GM12891 (cell line): ENCODE results near the gene DMKN.

Source experiments
- DNase-seq: peaks from one replicate; pipeline ENCODE4 v3.0.0; 2011; ENCODE audit warnings: low spot score; ENCODE audit not compliant: insufficient read length
- FAIRE-seq: peaks from 2 replicates; lab custom pipeline; 2011; peaks lifted over from hg19 to GRCh38; lab: Jason Lieb, UNC
- PAX5 ChIP-seq: IDR thresholded peaks from 2 replicates; pipeline ENCODE4 v1.6.1; 2011; ENCODE audit warnings: low read length, moderate library complexity, mild to moderate bottlenecking; ENCODE audit not compliant: insufficient read depth, severe bottlenecking
- POLR2A ChIP-seq: IDR thresholded peaks from 2 replicates; pipeline ENCODE4 v1.6.1; 2011; ENCODE audit warnings: low read depth, low read length, control low read depth
- POLR2AphosphoS5 ChIP-seq: IDR thresholded peaks from 2 replicates; pipeline ENCODE4 v1.6.1; 2011; ENCODE audit warnings: low read depth, low read length, control low read depth
- POU2F2 ChIP-seq: IDR thresholded peaks from 2 replicates; pipeline ENCODE4 v1.6.1; 2011; ENCODE audit warnings: low read depth, mild to moderate bottlenecking, control low read depth, low read length, moderate library complexity
- SPI1 ChIP-seq: IDR thresholded peaks from 2 replicates; pipeline ENCODE4 v1.6.1; 2011; ENCODE audit warnings: low read depth, low read length, control low read depth
- TAF1 ChIP-seq: IDR thresholded peaks from 2 replicates; pipeline ENCODE4 v1.6.1; 2011; ENCODE audit warnings: low read depth, low read length, control low read depth

The DMKN gene

DNA sequence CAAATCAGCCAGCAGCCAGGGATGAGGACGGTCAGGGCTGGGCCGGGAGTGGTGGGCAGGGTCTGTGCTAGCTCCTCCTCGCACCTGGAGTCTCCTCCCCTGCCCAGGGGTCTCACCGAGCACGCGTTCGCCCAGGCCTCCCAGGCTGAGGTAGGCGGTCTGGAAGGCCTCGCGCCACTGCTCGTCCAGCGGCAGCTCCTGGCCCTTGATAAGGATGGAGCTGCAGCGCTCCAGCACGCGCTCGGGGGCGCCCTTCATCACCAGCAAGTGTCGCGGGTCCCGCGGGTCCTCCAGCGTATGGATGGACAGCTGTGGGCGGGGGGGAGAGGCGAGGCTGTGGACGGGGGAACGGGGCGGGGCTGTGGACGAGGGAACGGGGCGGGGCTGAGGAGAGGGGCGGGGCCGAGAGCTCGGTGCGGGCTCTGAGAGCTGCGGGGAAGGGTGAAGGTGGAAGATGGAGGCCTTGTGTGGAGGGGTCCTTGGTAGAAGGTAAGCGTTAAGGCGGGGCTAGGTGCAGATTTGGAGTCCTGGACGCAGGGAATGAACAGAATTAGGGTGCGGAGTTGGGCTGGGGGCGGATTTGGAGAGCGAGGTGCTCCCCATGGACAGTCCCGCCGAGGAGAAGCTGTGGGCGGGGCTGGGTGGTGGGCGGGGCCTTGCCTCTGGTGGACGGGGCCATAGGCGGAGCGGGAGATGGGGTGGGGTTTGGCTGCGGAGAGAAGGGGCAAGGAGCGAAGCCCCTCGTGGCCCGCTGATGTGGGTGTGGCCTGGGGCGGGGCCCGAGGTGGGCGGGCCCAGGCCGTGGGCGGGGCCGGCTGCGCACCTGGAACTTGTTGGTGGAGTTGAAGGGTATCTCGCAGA is 44.3 kb upstream of the DMKN start:
- FAIRE-seq, result peak; percentile 84
- TF ChIP-seq TAF1 (no peak), SPI1 (no peak), POLR2AphosphoS5 (no peak), POU2F2 (no peak), POLR2A (no peak), PAX5 (no peak)
- DNase-seq, result peak; percentile 64

DNA sequence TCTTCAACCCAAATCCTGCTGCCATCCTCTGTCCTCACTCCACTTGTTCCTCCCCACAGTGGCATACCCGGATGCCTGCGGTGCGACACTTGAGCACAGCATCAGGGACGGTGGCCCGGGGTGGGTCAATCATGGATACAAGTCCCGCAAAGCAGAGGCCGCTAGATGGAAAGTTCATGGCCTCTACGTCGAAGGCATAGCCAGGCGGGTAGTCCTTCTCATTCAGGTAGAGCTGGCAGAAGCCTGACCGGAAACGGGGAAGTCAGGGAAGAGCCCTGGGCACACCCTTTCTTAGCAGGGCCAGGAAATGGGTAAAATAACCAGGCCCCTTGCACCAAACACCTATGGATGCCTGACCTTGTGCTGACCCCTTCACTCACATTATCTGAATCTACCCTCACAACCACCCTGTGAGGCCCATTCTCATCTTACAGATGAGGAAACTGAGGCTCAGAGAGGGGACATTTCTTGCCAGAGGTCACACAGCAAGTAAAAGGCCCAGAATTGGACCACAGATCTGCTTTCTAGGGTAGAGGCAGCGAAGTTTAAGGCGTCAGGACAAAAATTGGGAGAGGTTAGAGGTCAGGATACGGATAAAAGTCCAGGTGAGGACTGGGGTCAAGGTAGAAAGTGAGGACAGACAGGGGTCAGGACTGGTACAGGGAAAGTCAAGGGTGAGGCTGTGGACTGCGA is 43.5 kb upstream of the DMKN start:
- no peak for FAIRE-seq
- DNase-seq, result no peak
- TF ChIP-seq POU2F2, result no peak
- TF ChIP-seq SPI1, result no peak
- TF ChIP-seq TAF1, result no peak
- no peak for TF ChIP-seq POLR2A
- no peak for TF ChIP-seq PAX5
- no peak for TF ChIP-seq POLR2AphosphoS5

DNA sequence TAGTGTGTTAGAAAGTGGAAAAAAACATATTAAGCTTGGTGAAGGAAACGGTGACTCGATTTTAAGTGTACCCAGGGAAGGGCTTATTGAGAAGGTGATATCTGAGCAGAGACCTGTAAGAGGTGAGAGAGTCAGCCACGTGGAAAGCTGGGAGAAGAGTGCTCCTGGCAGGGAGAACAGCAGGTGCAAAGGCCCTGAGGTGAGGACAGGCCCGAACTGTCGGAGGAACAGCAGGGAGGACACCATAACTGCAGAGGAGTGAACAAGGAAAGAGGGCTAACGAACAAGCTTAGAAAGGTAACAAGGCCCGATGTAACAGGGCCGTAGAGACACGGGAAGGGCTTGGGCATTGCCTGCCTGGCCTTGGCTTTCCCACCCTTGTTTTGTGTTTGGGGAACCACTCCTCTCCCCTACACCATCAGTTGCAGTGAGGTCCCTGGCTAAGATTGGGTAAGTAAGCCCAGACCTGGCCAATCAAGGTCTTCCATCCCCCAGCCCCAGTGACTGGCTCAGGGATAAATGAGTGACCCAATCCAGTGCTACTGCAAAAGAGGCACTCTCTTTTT is 42.7 kb upstream of the DMKN start:
- FAIRE-seq (no peak), DNase-seq (no peak)
- TF ChIP-seq POLR2A, result no peak
- TF ChIP-seq TAF1, result no peak
- no peak for TF ChIP-seq SPI1
- no peak for TF ChIP-seq PAX5
- TF ChIP-seq POLR2AphosphoS5, result no peak
- TF ChIP-seq POU2F2, result no peak

DNA sequence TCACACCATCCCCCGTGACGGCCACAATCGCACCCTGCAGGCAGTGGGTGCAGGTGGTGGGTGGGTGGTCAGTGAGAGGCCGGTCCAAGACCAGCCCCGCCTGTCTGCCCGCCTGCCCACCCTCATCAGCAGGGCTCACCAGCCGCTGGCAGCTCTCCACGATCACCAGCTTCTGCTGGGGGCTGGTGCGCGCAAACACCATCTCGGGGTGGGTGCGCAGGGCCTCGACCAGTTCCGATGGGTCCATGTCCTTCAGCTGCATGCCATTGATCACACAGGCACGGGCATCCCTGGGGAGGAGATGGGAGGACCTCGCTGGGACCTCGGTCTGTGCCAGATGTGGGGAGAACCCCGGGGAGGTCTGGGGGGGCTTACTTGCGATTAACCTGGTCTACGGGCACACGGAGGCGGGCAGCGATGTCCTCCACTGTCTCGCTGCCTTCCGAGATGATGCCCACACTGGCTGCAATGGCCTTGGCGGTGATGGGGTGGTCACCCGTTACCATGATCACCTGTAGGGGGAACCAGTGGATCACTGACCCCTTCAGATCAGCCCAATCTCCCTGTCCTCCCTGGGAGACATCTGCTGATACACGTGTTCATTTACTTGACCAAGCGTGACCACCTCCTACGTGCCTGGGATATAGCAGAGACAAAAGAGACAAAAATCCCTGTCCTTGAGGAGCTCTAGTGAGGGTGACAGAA is 42.0 kb upstream of the DMKN start:
- no peak for DNase-seq
- peak; percentile 81 for FAIRE-seq

DNA sequence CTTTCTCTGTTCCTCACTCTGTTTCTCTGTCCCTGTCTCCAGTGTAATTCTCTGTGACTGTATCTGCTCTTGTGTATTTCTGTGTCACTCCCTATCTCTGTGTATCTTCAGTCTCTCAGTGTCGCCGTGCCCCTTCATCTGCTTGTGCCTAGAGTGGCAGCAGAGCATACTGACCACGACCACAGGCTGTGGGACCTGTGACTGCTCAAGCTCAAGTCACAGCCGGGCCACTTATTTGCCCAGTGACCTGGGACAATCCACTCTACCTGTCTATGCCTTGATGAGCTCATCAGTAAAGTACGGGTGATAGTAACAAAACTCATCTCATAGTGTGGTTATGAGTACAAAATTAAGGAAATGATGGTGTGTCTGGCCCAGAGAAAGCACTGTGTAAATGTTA is 40.6 kb upstream of the DMKN start:
- TF ChIP-seq TAF1, result no peak
- no peak for DNase-seq
- FAIRE-seq, result peak; percentile 35

More for the DNA sequence above, 42.0 kb upstream of the DMKN start:
- TF ChIP-seq PAX5 (no peak), TAF1 (no peak), POLR2AphosphoS5 (no peak), POU2F2 (no peak), SPI1 (no peak), POLR2A (no peak)

DNA sequence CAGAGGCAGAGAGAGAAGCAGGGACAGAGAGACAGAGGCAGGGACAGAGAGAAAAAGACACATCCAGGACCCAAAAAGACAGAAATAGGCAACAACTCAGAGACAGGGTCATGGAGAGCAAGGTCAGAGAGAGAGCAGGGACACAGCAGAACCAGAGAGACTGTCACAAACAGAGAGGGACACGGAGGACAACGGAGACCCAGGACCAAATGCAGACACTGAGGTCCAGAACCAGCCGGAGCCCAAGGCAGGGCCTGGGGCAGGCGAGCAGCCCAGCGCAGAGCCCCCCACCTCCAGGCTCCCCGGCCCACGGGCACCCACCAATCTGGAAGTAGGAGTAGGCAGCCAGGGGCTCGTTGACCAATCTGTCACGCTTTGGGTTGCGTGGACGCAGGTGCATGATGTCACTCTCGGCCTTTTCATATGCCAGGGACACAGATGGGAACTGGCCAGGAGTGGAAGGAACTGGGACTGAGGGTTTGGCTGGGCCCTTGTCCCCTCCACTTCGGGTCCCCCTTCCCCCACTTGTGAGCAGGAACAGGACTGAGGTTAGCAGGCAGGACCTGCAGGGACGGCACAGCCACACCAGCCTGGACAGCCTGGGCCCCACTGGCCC is 40.0 kb upstream of the DMKN start:
- DNase-seq (no peak), FAIRE-seq (no peak)
- TF ChIP-seq SPI1 (no peak), TAF1 (no peak), PAX5 (no peak)

DNA sequence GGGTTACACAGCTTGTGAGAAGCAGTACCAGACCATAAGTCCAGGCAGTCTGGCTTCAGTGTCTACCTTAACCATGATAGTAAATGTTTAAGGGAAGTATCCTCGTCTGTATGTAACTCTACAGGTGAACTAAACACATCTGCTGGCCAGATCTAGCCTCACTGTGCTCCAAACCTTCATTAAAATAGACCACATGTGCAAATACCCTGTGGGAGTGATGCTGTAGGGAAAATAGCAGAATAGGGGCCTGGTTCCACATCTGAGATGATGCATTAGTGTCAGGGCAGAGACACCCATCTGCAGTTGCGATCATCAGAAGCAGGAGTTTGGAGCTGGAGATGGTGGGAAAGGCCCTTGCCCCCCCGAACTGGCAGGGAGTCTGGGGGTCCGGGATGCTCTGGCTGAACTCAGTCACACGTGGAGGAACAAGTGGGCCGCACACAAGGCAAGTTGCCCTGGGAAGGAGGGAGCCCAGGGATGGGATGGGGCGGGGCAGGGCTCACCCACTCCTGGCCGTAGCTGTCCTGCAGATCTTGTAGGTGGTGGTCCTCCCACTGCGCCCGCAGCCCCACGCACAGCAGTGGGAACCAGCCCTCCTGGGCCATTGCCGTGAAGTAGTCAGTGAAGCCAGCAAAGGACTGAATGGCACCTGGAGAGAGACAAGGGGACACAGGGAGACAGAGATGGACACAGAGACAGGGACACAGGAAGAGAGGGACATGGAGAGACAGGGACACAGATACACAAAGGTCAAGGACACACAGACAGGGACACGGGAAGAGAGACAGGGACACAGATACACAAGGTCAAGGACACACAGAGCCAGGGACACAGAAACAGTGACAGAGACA is 39.3 kb upstream of the DMKN start:
- no peak for TF ChIP-seq TAF1
- no peak for TF ChIP-seq POLR2A
- TF ChIP-seq POLR2AphosphoS5, result no peak
- TF ChIP-seq POU2F2, result no peak
- DNase-seq (no peak), FAIRE-seq (no peak)

DNA sequence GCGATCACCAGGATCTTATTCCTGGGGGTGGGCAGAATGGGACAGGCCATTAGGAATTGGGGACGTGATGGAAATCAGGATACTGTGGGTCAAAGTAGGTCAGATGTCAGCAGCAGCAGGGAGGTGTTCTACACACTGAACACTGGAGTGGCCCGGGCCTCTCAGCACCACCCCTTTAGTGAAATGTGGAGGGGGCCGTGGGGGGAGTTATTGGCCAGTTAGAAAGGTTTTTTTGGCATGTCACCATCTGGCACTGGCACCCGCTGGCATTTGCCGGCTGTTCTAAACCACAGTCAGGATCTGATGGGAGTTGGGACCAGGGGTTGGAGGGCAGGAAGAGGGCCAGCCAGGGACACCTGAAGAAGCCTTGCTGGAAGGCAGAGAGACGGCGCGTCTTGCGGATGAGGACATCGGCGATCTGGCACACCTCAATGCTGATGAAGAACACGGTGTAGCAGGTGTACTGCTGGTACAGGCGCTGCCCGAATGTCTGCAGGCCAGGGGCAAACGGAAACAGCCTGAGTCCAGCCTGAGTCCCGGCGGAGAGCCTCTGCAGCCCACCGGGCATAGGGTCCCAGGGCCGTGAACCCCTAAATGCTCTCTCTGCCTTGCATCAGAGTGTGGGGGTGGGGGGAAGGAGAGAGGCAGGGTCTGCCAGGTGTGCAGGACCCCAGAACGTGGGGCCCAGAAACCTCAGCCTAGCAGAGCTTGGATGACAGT is 37.8 kb upstream of the DMKN start:
- TF ChIP-seq PAX5, result no peak
- no peak for TF ChIP-seq POU2F2
- no peak for TF ChIP-seq TAF1
- no peak for TF ChIP-seq POLR2AphosphoS5
- TF ChIP-seq POLR2A, result no peak
- no peak for TF ChIP-seq SPI1
- FAIRE-seq (no peak), DNase-seq (no peak)
